NT2/D1 (cell line): Measurements from ENCODE around the gene ADAMTS2.

ENCODE experiments used
- DNase-seq: peaks from one replicate; pipeline ENCODE4 v3.0.0-alpha.2; 2011; ENCODE audit warnings: low read depth, low spot score
- H3K27me3 ChIP-seq: 2 replicates; pipeline ENCODE4 v1.6.0; 2011; ENCODE audit warnings: mild to moderate bottlenecking; ENCODE audit not compliant: insufficient read length, insufficient read depth
- H3K36me3 ChIP-seq: 2 replicates; pipeline ENCODE4 v1.6.1; 2011; ENCODE audit warnings: mild to moderate bottlenecking, low read length, mixed read lengths; ENCODE audit not compliant: insufficient read depth, insufficient read length
- H3K4me1 ChIP-seq: 2 replicates; pipeline ENCODE4 v1.5.1; 2011; ENCODE audit not compliant: insufficient read depth, insufficient read length
- H3K4me3 ChIP-seq: 2 replicates; pipeline ENCODE4 v1.5.1; 2011; ENCODE audit warnings: low read depth; ENCODE audit not compliant: insufficient read length
- H3K9ac ChIP-seq: 2 replicates; pipeline ENCODE4 v1.6.0; 2011; ENCODE audit warnings: low read depth; ENCODE audit not compliant: insufficient read length
- H3K9me3 ChIP-seq: 2 replicates; pipeline ENCODE4 v1.5.1; 2011; ENCODE audit warnings: mild to moderate bottlenecking, low read length; ENCODE audit not compliant: insufficient read depth
- SUZ12 ChIP-seq: IDR thresholded peaks from 2 replicates; pipeline ENCODE4 v1.6.1; 2011; ENCODE audit not compliant: insufficient read length, insufficient read depth; ENCODE audit errors: extremely low read depth
- YY1 ChIP-seq: IDR thresholded peaks from 2 replicates; pipeline ENCODE4 v1.6.1; 2011; ENCODE audit not compliant: insufficient read length, insufficient read depth
- ZNF274 ChIP-seq: IDR thresholded peaks from 2 replicates; pipeline ENCODE4 v1.6.1; 2011; ENCODE audit warnings: mild to moderate bottlenecking, low read depth, low read length

The ADAMTS2 gene

DNA sequence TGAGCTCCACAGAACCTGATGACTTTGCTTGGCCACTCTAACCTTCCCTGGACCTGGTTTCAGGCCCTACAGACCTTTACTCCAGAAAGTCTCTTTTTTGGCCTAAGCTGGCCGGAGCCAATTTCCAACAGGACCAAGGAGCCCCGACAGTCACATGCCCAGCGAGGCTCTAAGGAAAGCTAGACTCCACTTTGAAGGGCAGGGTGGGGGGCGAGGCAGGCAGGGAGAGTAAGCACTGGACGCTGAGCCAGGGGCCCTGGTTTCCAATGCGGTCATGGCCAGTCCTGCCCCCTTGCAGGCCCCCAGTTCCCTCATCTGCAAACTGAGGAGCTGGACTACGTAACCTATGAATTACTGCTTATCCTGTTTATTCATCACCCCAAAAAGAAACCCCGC is 65.2 kb downstream of the ADAMTS2 start:
- no peak for TF ChIP-seq YY1
- no peak for TF ChIP-seq ZNF274
- no peak for TF ChIP-seq SUZ12
- no peak overlapping the region for H3K9ac ChIP-seq
- H3K36me3 ChIP-seq, result no peaks in the 10 kb centered on the region
- no peaks in the 10 kb centered on the region for H3K27me3 ChIP-seq
- no peak overlapping the region for H3K4me3 ChIP-seq
- H3K4me1 ChIP-seq, result peaks cover 3% of the 10 kb centered on the region
- peaks cover 7% of the 10 kb centered on the region; the same call in 1 of the 2 replicates for H3K9me3 ChIP-seq
- no peak for DNase-seq

GRCh38 chr5:179279347-179280094 is 65.7 kb downstream of the ADAMTS2 start:
- DNase-seq, result no peak
- Histone ChIP-seq H3K36me3 (no peaks in the 10 kb centered on the region), H3K27me3 (no peaks in the 10 kb centered on the region), H3K4me3 (no peak overlapping the region), H3K9me3 (peaks cover 7% of the 10 kb centered on the region; the same call in 1 of the 2 replicates), H3K4me1 (peaks cover 3% of the 10 kb centered on the region), H3K9ac (no peak overlapping the region)
- TF ChIP-seq SUZ12 (no peak), ZNF274 (no peak), YY1 (no peak)

DNA sequence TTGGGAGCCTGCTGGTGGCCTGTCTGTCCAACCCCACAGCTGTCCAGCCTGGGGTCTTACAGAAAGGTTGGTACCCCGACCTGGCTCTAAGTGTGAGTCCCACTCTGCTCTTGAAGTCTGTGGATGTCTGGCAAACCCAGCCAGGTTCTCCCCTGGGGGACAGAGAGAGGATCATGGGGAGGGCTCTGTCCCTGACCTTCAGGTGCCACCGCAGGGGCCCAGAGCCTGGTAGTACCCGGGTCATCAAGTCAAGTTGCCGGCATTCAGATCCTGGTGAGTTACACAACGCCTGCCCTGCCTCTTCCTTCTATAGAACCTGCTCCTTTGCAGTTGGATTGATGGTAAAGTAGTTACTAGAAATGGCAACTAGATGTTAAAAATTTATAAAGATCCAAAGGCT is 66.7 kb downstream of the ADAMTS2 start:
- Histone ChIP-seq H3K27me3 (no peaks in the 10 kb centered on the region), H3K4me1 (peaks cover 3% of the 10 kb centered on the region), H3K9ac (no peak overlapping the region), H3K36me3 (no peaks in the 10 kb centered on the region), H3K9me3 (peaks cover 7% of the 10 kb centered on the region; the same call in 1 of the 2 replicates), H3K4me3 (no peak overlapping the region)
- no peak for DNase-seq
- TF ChIP-seq ZNF274 (no peak), SUZ12 (no peak), YY1 (no peak)

- H3K9ac ChIP-seq, result no peak overlapping the region
- TF ChIP-seq SUZ12 (no peak), YY1 (no peak), ZNF274 (no peak)
Observed at GRCh38 chr5:179278119-179278518, 67.1 kb downstream of the ADAMTS2 start.

GRCh38 chr5:179276838-179277395 is 68.3 kb downstream of the ADAMTS2 start:
- H3K36me3 ChIP-seq, result peaks cover 2% of the 10 kb centered on the region
- no peak overlapping the region for H3K4me3 ChIP-seq
- no peak overlapping the region for H3K9ac ChIP-seq
- no peak for TF ChIP-seq ZNF274
- TF ChIP-seq SUZ12, result no peak
- no peak for TF ChIP-seq YY1
- no peaks in the 10 kb centered on the region for H3K27me3 ChIP-seq
- DNase-seq, result no peak
- H3K4me1 ChIP-seq, result peaks cover 4% of the 10 kb centered on the region
- 0 out of 2 replicates have a peak, but pooled peaks cover under 1% of the 10 kb centered on the region for H3K9me3 ChIP-seq

More at GRCh38 chr5:179278119-179278518, 67.1 kb downstream of the ADAMTS2 start:
- peaks cover 7% of the 10 kb centered on the region; the same call in 1 of the 2 replicates for H3K9me3 ChIP-seq
- no peak for DNase-seq
- H3K4me1 ChIP-seq, result peaks cover 3% of the 10 kb centered on the region
- H3K36me3 ChIP-seq, result no peaks in the 10 kb centered on the region
- H3K4me3 ChIP-seq, result no peak overlapping the region
- H3K27me3 ChIP-seq, result no peaks in the 10 kb centered on the region

DNA sequence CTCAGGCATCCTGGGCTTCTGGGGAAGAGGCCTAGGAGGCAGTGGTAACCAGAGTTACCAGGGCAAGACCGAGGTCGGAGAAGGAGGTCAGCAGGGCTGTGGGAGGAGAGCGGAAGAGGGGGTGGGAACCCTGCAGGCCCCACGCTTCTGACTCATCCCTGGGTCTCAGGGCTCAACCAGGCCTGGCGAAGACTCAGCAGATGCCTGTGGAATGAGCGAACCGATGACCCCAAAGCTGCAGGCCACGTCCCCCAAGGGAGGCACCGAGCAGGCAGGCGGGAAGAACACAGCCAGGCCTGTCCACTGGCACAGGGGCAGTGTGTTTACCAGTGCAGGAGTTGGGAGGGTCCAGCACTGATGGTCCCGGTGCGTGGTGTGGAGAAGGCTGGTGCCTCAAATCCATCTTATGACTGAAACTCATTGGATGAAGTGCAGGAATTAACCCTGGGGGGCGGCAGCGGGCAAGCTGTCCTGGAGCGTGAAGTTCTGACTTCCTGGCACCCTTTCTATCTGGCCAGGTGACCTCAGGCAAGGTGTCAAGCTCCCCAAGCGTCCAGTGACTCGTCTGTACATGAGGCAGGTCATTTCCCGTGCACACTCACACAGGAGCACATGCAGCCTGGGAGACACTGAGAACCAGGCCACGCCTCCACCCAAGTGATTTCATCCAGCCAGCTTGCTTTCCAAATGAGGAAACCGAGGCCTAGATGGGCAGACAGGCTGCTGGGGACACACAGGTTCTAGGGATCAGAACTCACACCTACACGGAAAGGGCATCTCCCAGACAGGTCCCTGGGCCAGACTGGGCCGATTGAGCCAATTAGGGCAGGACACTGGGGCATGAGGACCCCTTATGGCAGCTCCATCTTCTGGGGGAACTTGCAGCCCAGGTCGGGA is 69.1 kb downstream of the ADAMTS2 start:
- TF ChIP-seq YY1, result no peak
- TF ChIP-seq ZNF274, result no peak
- no peak for TF ChIP-seq SUZ12
- no peak overlapping the region for H3K4me3 ChIP-seq
- DNase-seq, result no peak

DNA sequence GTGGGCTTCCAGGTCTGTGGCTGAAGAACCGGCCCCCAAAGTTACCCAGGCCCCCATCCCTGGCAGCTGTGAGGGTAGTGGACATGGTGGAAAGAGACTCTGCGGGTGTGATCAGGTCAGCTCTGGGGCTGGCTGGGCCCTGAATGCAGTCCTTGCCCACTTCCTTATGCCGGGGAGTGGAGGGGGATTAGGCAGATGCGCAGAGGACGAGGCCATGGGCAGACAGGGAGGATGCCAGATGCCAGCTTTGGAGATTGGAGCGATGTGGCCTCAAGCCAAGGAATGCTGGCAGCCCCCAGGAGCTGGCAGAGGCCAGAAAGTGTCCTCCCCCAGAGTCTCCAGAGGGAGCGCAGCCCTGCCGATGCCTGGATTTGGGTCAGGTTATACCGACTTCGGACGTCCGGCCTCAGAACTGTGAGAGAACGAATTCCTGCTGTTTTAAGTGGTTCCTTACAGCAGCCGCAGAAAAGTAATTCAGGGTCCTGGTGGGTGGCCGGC is 69.8 kb downstream of the ADAMTS2 start:
- H3K9me3 ChIP-seq, result no peaks in the 10 kb centered on the region
- H3K9ac ChIP-seq, result no peak overlapping the region
- H3K4me1 ChIP-seq, result peaks cover 6% of the 10 kb centered on the region
- no peak for DNase-seq
- TF ChIP-seq ZNF274 (no peak), YY1 (no peak), SUZ12 (no peak)
- H3K36me3 ChIP-seq, result peaks cover 4% of the 10 kb centered on the region
- no peaks in the 10 kb centered on the region for H3K27me3 ChIP-seq
- no peak overlapping the region for H3K4me3 ChIP-seq

More for the DNA sequence above, 69.1 kb downstream of the ADAMTS2 start:
- H3K4me1 ChIP-seq, result peaks cover 6% of the 10 kb centered on the region
- no peak overlapping the region for H3K9ac ChIP-seq
- peaks cover 4% of the 10 kb centered on the region for H3K36me3 ChIP-seq
- no peaks in the 10 kb centered on the region for H3K9me3 ChIP-seq
- no peaks in the 10 kb centered on the region for H3K27me3 ChIP-seq
